GM23248 (cell line): ENCODE results near the gene DNAJC3.

Source experiments
- EZH2 ChIP-seq: fragments of 200-600 bp; sonication (generic); IDR thresholded peaks from 2 replicates; pipeline ENCODE4 v1.6.1; 2018; ENCODE audit warnings: antibody characterized with exemption, mild to moderate bottlenecking; ENCODE audit not compliant: insufficient read depth, poor library complexity, severe bottlenecking
- EZH2phosphoT487 ChIP-seq: fragments of 200-600 bp; sonication (generic); IDR thresholded peaks from 2 replicates; pipeline ENCODE4 v1.6.1; 2018; ENCODE audit warnings: antibody characterized with exemption, moderate library complexity, mild to moderate bottlenecking, low read depth; ENCODE audit not compliant: insufficient read depth

DNA sequence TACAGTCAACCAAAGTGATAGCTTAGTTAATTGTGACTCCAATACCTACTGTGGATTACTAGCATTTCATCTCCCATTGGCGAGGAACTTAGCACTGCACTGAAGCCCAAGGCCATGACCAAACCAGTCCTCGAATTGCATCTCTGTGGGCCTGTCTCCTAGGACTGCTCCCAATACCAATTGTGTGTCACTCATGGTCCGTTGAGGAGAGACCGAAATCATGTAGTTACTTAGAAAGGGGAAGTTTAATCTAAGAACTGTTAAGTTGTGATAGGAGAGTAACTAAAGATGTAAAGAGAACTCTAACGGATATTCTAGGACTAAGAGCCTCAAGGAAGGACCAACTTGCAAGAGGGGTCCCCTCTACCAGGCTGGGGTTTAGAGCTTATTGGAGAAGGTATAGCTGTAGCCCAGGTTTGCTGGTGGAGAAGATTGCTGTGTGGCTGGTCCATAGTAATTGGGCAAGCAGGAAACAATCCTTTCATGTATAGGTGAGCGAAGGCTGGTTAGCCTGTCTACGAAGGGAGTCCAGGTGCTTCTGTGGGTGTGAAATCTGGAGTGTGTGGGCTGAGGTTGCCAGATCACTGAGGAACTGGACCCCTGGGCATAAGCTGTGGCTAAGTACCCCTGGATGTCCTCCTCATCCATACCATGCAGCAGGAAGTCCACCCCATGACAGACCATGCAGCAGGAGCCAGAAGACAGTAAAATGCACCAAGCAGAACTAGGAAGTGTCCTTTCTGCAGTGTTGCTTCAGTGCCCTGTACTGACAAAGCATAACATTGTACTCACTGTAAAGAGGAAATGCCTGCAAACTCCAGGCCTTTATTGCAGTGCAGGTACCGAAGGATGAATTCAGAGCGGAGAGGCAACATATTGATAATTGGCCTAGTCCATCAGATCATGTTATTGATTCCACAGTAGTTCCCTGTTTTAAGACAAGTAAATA is 30.8 kb downstream of the DNAJC3 start:
- TF ChIP-seq EZH2phosphoT487: no peak
- no peak for TF ChIP-seq EZH2
